ENCODE results near the gene ERCC8. TPM values are rescaled to one million over a fixed set of nuclear protein-coding genes. Genes with fewer than 3 reads are reported as not detected.

The ERCC8 gene, protein sequence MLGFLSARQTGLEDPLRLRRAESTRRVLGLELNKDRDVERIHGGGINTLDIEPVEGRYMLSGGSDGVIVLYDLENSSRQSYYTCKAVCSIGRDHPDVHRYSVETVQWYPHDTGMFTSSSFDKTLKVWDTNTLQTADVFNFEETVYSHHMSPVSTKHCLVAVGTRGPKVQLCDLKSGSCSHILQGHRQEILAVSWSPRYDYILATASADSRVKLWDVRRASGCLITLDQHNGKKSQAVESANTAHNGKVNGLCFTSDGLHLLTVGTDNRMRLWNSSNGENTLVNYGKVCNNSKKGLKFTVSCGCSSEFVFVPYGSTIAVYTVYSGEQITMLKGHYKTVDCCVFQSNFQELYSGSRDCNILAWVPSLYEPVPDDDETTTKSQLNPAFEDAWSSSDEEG
- total RNA-seq = 10 to 100 TPM in 6 of 7 donors, 1 to 10 TPM in 1; 8.6 to 18.9 (median 13.4) TPM
- polyA plus RNA-seq = 1 to 10 TPM; 4.3 to 5.7 (median 4.7) TPM
- long read RNA-seq, donor 1, partial matches to known transcripts = 0 of 2 reads
- long read RNA-seq, donor 1, other reads (novel, unspliced or antisense) = 0 of 2 reads
- long read RNA-seq, donor 2, partial matches to known transcripts = 0 of 1 reads
- long read RNA-seq, donor 2, other reads (novel, unspliced or antisense) = 0 of 1 reads

DNA sequence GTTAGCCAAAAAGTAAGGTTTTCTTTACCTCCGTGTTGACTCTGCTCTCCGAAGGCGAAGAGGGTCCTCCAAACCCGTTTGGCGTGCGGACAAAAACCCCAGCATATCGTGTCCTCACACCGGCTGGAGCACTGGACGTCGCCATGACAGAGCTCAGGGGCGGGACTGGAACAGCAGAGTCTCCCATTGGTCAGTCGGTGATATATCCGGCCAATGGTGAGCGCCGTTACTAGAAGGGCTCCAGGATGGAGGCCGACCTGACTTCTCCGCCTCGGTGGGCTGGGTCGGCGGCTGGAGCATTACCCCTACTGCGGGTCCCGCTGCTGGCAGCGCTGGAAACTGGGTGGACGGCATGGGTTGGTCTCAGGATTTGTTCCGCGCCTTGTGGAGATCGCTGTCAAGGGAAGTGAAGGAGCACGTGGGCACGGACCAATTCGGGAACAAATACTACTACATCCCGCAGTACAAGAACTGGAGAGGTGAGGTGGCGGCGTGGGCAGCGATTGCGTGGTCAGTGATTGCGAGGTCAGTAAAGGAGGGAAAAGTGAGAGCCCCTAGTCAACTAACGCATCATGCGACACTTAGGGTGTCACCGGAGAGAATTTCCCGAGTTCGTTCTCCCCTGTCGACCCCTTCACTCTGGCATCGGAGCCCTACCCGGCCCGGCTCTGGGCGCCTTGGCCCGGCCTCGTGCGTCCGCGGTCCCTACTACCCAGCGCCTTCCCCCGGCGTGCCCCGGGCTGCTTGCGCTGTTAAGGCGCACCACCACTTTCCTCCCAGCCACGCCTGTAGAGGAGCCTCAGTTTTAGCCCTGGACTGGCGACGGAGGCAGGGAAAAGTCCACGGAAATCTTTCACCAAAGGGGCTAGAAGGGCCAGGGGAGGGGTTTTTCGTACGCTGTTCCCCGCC lies at the start of gene ERCC8, which contains the start of gene NDUFAF2:
Gene ERCC8 (minus strand): TSS at position 167 of the 909 bp plus-strand sequence. CDS start 62 bp downstream, at position 105.
Gene NDUFAF2 (plus strand): TSS at position 302 of the 909 bp plus-strand sequence. CDS start 51 bp downstream, at position 353.
- peaks cover 0 to 8% (median 0%) of the 10 kb centered on the region in 6 donors for H3K36me3 ChIP-seq
- DNase-seq = peak; percentile 95
- H3K4me3 ChIP-seq = peak within 1 kb of the TSS; percentile 76 to 93 (median 85)
- WGBS, 5 donors = 0 to 4% (median 1%) methylated on average over 49 to 64 of the region's 64 CpGs
- H3K9me3 ChIP-seq = no peaks in the 10 kb centered on the region
- H3K4me1 ChIP-seq = peaks cover 16 to 62% (median 37%) of the 10 kb centered on the region in 6 donors
- intact Hi-C loops (cut with DNase I; ENCODE audit: low total_unique reads) = loop anchor here (10.0 kb wide), 1 partner anchor 1150 kb away; no protein-coding TSS in a partner anchor
- peak within 1 kb of the TSS; percentile 65 to 85 (median 82) for H3K27ac ChIP-seq
- H3K27me3 ChIP-seq (replicated peaks in 1 of 7) = no peaks in the 10 kb centered on the region
- TF ChIP-seq POLR2AphosphoS5 (IDR thresholded peaks at IDR 0.05) (peak; percentile 79 to 89 (median 87)), POLR2A (IDR thresholded peaks at IDR 0.05) (no peak)
- TF ChIP-seq, protein P1, sequence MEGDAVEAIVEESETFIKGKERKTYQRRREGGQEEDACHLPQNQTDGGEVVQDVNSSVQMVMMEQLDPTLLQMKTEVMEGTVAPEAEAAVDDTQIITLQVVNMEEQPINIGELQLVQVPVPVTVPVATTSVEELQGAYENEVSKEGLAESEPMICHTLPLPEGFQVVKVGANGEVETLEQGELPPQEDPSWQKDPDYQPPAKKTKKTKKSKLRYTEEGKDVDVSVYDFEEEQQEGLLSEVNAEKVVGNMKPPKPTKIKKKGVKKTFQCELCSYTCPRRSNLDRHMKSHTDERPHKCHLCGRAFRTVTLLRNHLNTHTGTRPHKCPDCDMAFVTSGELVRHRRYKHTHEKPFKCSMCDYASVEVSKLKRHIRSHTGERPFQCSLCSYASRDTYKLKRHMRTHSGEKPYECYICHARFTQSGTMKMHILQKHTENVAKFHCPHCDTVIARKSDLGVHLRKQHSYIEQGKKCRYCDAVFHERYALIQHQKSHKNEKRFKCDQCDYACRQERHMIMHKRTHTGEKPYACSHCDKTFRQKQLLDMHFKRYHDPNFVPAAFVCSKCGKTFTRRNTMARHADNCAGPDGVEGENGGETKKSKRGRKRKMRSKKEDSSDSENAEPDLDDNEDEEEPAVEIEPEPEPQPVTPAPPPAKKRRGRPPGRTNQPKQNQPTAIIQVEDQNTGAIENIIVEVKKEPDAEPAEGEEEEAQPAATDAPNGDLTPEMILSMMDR (IDR thresholded peaks at IDR 0.05 in 8 of 11, conservative IDR thresholded peaks at IDR 0.05 in 3 of 11) = peak in 1 of 11 experiments; percentile 8

DNA sequence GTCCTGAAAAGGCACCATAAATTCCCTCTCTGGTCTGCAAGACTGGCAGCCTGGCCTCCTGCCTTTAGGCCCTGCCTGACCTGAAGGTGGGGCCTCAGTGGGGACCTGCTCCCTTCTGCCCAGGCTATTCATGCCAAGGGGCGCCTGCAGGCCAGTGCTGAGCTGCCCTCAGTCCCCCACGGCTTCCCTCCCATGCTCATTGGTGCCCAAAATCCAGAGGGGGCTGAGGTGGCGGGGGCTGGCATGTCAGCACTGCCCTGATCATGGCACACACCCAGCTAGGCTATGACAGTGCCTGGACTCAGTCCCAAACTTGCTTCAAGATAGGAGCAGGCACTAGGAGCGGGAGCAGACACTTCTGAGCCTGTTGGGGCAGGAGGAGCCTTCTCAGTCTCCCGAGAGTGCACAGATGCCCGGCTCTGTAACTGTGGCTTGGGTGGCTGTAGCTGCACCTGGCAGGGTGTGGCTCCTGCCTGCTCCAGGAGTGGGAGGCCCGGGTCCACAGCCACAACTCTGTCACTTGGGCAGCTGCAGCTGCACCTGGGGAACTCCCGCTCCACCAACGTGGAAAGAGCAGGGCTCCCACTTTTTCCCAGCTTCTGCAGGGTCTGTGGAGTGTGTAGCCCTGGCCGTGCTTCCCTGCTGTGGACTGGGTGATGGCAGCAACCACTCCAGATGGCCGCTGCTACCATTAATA lies 49.2 kb upstream of the ERCC8 start:
- WGBS, 5 donors = 84 to 91% (median 88%) methylated on average over 7 to 11 of the region's 11 CpGs
- H3K27me3 ChIP-seq (replicated peaks in 1 of 7) = no peaks in the 10 kb centered on the region
- H3K9me3 ChIP-seq = peaks cover 0 to 50% (median 44%) of the 10 kb centered on the region in 8 donors
- no peaks in the 10 kb centered on the region for H3K4me1 ChIP-seq
- TF ChIP-seq POLR2AphosphoS5 (IDR thresholded peaks at IDR 0.05) = no peak
- no peak for TF ChIP-seq POLR2A (IDR thresholded peaks at IDR 0.05)
- TF ChIP-seq, protein P1 (IDR thresholded peaks at IDR 0.05 in 8 of 11, conservative IDR thresholded peaks at IDR 0.05 in 3 of 11) = no peak
- DNase-seq = peak; percentile 66
- H3K4me3 ChIP-seq = no peak overlapping the region
- H3K27ac ChIP-seq = no peak overlapping the region
- peaks cover 0 to 18% (median 5%) of the 10 kb centered on the region in 6 donors for H3K36me3 ChIP-seq
- intact Hi-C loops (cut with DNase I; ENCODE audit: low total_unique reads) = no loop called here

- TF ChIP-seq, protein P1 (IDR thresholded peaks at IDR 0.05 in 8 of 11, conservative IDR thresholded peaks at IDR 0.05 in 3 of 11) = no peak
- TF ChIP-seq POLR2A (IDR thresholded peaks at IDR 0.05) (no peak), POLR2AphosphoS5 (IDR thresholded peaks at IDR 0.05) (no peak)
- Histone ChIP-seq H3K9me3 (peaks cover 0 to 56% (median 50%) of the 10 kb centered on the region in 8 donors), H3K27me3 (replicated peaks in 1 of 7) (no peaks in the 10 kb centered on the region), H3K4me3 (no peak overlapping the region), H3K27ac (no peak overlapping the region), H3K36me3 (peaks cover 0 to 18% (median 5%) of the 10 kb centered on the region in 6 donors), H3K4me1 (no peaks in the 10 kb centered on the region)
- DNase-seq = no peak
- intact Hi-C loops (cut with DNase I; ENCODE audit: low total_unique reads) = no loop called here
- whole genome bisulfite sequencing, 5 donors = 89 to 100% (median 94%) methylated on average over 1 to 2 of the region's 2 CpGs
Measured at GRCh38 chr5:60993425-60993824, 48.6 kb upstream of the ERCC8 start.

All from spleen (tissue), 13 donors.